ENCODE data around the gene PACS1. TPM values are rescaled to one million over a fixed set of nuclear protein-coding genes. Genes with fewer than 3 reads are reported as not detected.

Gene PACS1
- total RNA-seq, 1 experiment from 2014 or later, result 91.8 TPM

- in situ Hi-C loops (cut with HindIII; ENCODE audit: low pct_unique_long_range_greater_than_20kb, low sequenced_read_pairs), result no loop called here
- H3K4me3 ChIP-seq (ENCODE audit: low read depth in 2 of 2, low read length in 2 of 2), result no peak overlapping the region
- peaks cover 13% of the 10 kb centered on the region; the same call in 1 of the 2 replicates for H3K9me3 ChIP-seq (ENCODE audit: control insufficient read depth, insufficient read depth, low read depth, low read length)
- intact Hi-C loops (cut with micrococcal nuclease; ENCODE audit: unreplicated experiment), result no loop called here
- DNase-seq (ENCODE audit: low read depth, low spot score) (no peak), ATAC-seq (no peak)
- H3K36me3 ChIP-seq (ENCODE audit: control insufficient read depth, insufficient read depth, low read length), result no peaks in the 10 kb centered on the region
- peaks cover 14% of the 10 kb centered on the region for H3K4me1 ChIP-seq (ENCODE audit: control insufficient read depth, insufficient read depth, low read length)
- no peak overlapping the region for H3K27ac ChIP-seq (ENCODE audit: low read length)
- no TSS peak for BruUV-seq (replicated peaks)
- no peaks in the 10 kb centered on the region for H3K27me3 ChIP-seq (ENCODE audit: control insufficient read depth, insufficient read depth, low read length)
- ChIA-PET CTCF (interaction anchor here (0.6 kb wide), 1 partner anchor 61 kb away, joined by 6 read pairs; no protein-coding TSS in a partner anchor), POLR2A (no interaction called here)
- TF ChIP-seq SIN3A (IDR thresholded peaks at IDR 0.05; ENCODE audit: borderline replicate concordance, insufficient read depth, low read depth, low read length), result no peak
- TF ChIP-seq TCF7L2 (IDR thresholded peaks at IDR 0.05; ENCODE audit: low read depth, low read length), result no peak
- no peak for TF ChIP-seq CTCF (IDR thresholded peaks at IDR 0.05)
- TF ChIP-seq, protein P1, sequence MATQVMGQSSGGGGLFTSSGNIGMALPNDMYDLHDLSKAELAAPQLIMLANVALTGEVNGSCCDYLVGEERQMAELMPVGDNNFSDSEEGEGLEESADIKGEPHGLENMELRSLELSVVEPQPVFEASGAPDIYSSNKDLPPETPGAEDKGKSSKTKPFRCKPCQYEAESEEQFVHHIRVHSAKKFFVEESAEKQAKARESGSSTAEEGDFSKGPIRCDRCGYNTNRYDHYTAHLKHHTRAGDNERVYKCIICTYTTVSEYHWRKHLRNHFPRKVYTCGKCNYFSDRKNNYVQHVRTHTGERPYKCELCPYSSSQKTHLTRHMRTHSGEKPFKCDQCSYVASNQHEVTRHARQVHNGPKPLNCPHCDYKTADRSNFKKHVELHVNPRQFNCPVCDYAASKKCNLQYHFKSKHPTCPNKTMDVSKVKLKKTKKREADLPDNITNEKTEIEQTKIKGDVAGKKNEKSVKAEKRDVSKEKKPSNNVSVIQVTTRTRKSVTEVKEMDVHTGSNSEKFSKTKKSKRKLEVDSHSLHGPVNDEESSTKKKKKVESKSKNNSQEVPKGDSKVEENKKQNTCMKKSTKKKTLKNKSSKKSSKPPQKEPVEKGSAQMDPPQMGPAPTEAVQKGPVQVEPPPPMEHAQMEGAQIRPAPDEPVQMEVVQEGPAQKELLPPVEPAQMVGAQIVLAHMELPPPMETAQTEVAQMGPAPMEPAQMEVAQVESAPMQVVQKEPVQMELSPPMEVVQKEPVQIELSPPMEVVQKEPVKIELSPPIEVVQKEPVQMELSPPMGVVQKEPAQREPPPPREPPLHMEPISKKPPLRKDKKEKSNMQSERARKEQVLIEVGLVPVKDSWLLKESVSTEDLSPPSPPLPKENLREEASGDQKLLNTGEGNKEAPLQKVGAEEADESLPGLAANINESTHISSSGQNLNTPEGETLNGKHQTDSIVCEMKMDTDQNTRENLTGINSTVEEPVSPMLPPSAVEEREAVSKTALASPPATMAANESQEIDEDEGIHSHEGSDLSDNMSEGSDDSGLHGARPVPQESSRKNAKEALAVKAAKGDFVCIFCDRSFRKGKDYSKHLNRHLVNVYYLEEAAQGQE (IDR thresholded peaks at IDR 0.05; ENCODE audit: insufficient read depth in 1 of 2, low read depth in 2 of 2, low read length in 1 of 2), result no peak
- no peak for TF ChIP-seq POLR2AphosphoS5 (IDR thresholded peaks at IDR 0.05; ENCODE audit: low read depth, low read length)
These were observed 76.9 kb downstream of the PACS1 start for GRCh38 chr11:66146940-66147339.

DNA sequence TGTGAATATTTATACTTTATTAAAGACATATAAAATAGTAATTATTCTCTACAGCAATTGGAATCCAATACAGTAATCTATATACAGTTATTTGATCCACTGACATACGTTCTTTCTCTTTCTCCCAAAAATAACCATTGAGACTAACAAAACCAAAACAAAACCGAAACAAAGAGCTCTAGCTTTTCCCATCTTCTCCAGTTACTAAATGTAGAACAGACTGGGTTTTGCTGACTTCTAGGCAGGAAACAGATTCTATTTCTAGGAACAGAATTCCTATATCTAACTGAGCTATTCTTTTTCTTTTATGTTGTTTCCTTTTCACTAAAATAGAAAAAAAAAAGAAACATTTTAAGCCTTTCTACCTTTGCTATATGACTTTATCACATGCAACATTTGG, 80.1 kb downstream of the PACS1 start:
- DNase-seq (ENCODE audit: low read depth, low spot score), result no peak
- TF ChIP-seq, protein P1 (IDR thresholded peaks at IDR 0.05; ENCODE audit: insufficient read depth in 1 of 2, low read depth in 2 of 2, low read length in 1 of 2), result no peak
- no peak for TF ChIP-seq TCF7L2 (IDR thresholded peaks at IDR 0.05; ENCODE audit: low read depth, low read length)
- no peak for TF ChIP-seq CTCF (IDR thresholded peaks at IDR 0.05)
- no peak for TF ChIP-seq POLR2AphosphoS5 (IDR thresholded peaks at IDR 0.05; ENCODE audit: low read depth, low read length)
- no peak for TF ChIP-seq SIN3A (IDR thresholded peaks at IDR 0.05; ENCODE audit: borderline replicate concordance, insufficient read depth, low read depth, low read length)
- Histone ChIP-seq H3K9me3 (ENCODE audit: control insufficient read depth, insufficient read depth, low read depth, low read length) (peaks cover 13% of the 10 kb centered on the region; the same call in 1 of the 2 replicates), H3K27ac (ENCODE audit: low read length) (no peak overlapping the region), H3K36me3 (ENCODE audit: control insufficient read depth, insufficient read depth, low read length) (no peaks in the 10 kb centered on the region), H3K27me3 (ENCODE audit: control insufficient read depth, insufficient read depth, low read length) (no peaks in the 10 kb centered on the region), H3K4me1 (ENCODE audit: control insufficient read depth, insufficient read depth, low read length) (no peaks in the 10 kb centered on the region; the same call in 1 of the 2 replicates), H3K4me3 (ENCODE audit: low read depth in 2 of 2, low read length in 2 of 2) (no peak overlapping the region)
- intact Hi-C loops (cut with micrococcal nuclease; ENCODE audit: unreplicated experiment), result no loop called here
- no peak for ATAC-seq
- ChIA-PET CTCF (interaction anchor here (0.6 kb wide), 1 partner anchor 79 kb away, joined by 4 read pairs; no protein-coding TSS in a partner anchor), POLR2A (no interaction called here)
- no TSS peak for BruUV-seq (replicated peaks)
- in situ Hi-C loops (cut with HindIII; ENCODE audit: low pct_unique_long_range_greater_than_20kb, low sequenced_read_pairs), result no loop called here

Measured in Panc1 (cell line).